OCI-LY3 (cell line): ENCODE results near the gene HID1.

Experiments
- H2AFZ ChIP-seq: fragments of 200-600, 300-600 bp; shearing (Covaris generic); 2 replicates; pipeline ENCODE4 v1.6.0; 2014; ENCODE audit warnings: antibody characterized with exemption, low read depth, low read length
- H3K27ac ChIP-seq: fragments of 200-600, 300-600 bp; sonication (generic); 2 replicates; pipeline ENCODE4 v1.5.1; 2014; ENCODE audit warnings: mild to moderate bottlenecking, low read length, moderate library complexity, mixed read lengths
- H3K27me3 ChIP-seq: fragments of 200-600, 300-600 bp; sonication (generic); 2 replicates; pipeline ENCODE4 v1.6.1; 2014; ENCODE audit warnings: low read depth, low read length, mixed read lengths
- H3K36me3 ChIP-seq: fragments of 200-600, 300-600 bp; sonication (generic); replicated peaks from 2 replicates; pipeline ENCODE3; 2014; ENCODE audit warnings: low read depth, low read length, mixed read lengths
- H3K4me1 ChIP-seq: fragments of 300-600, 200-600 bp; sonication (generic); 2 replicates; pipeline ENCODE4 v1.6.1; 2014; ENCODE audit warnings: low read length, mixed read lengths
- H3K4me2 ChIP-seq: fragments of 200-600, 300-600 bp; sonication (generic); 2 replicates; pipeline ENCODE4 v1.6.1; 2014; ENCODE audit warnings: low read length, mixed read lengths
- H3K4me3 ChIP-seq: fragments of 300-600, 200-600 bp; sonication (generic); 2 replicates; pipeline ENCODE4 v1.5.1; 2014; ENCODE audit warnings: antibody characterized with exemption, mild to moderate bottlenecking, low read length, moderate library complexity
- H3K79me2 ChIP-seq: fragments of 300-600, 200-600 bp; shearing (Covaris generic); 2 replicates; pipeline ENCODE4 v1.6.1; 2014; ENCODE audit warnings: mild to moderate bottlenecking, low read length, mixed read lengths
- H3K9ac ChIP-seq: fragments of 300-600, 200-600 bp; shearing (Covaris generic); 2 replicates; pipeline ENCODE4 v1.6.0; 2014; ENCODE audit warnings: mild to moderate bottlenecking, low read length, moderate library complexity
- H3K9me3 ChIP-seq: fragments of 200-600, 300-600 bp; shearing (Covaris generic); 2 replicates; pipeline ENCODE4 v1.6.1; 2014; ENCODE audit warnings: low read length, mixed read lengths; ENCODE audit not compliant: insufficient read depth
- H4K20me1 ChIP-seq: fragments of 200-600, 300-600 bp; sonication (generic); 2 replicates; pipeline ENCODE4 v1.6.1; 2016; ENCODE audit warnings: low read length, mixed read lengths; ENCODE audit not compliant: insufficient read depth
- EZH2phosphoT487 ChIP-seq: fragments of 200-600 bp; shearing (Covaris generic); IDR thresholded peaks from 2 replicates; pipeline ENCODE4 v1.6.1; 2018; ENCODE audit warnings: antibody characterized with exemption, mixed run types, low read depth
- TF ChIP-seq, protein P1 (sequence below): fragments of 200-600, 300-600 bp; sonication (generic); IDR thresholded peaks from 2 replicates; pipeline ENCODE4 v1.5.1; 2014; ENCODE audit warnings: antibody characterized with exemption, low read length, low read depth

Gene HID1

DNA sequence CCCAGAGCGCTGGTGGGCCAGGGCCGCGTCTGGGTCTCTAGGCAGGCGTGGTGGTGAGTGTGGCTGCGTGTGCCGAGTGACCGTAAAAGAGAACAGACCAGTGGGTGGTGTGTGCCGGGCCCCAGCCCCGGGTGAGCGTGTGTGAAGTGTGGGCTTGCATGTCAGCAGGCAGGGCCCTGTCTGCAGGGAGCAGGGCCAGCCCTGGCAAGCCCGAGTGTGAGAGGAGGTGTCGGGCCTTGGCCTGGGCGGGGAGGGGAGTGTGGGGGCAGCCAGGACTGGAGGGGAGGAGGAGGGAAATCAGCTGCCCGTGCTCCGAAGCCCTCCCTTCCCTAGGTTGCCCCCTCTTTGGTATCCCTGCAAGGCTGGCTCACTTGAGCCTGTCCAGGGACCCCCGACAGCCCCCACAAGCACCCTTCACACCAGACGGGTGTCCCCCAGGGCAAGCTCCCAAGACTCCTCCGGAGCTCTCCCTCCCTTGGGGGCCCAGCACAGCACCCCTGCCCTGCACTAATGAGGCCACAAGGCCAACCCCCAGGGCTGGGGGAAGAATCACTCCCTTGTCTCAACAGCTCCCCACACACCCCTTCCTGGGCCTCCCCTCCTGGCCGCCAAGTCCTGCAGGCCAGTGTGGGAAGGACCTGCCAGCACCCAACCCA lies 51.4 kb downstream of the HID1 start:
- no peaks in the 10 kb centered on the region for H3K27me3 ChIP-seq
- no peak overlapping the region for H3K4me2 ChIP-seq
- H3K27ac ChIP-seq, result no peak overlapping the region
- TF ChIP-seq, protein P1, sequence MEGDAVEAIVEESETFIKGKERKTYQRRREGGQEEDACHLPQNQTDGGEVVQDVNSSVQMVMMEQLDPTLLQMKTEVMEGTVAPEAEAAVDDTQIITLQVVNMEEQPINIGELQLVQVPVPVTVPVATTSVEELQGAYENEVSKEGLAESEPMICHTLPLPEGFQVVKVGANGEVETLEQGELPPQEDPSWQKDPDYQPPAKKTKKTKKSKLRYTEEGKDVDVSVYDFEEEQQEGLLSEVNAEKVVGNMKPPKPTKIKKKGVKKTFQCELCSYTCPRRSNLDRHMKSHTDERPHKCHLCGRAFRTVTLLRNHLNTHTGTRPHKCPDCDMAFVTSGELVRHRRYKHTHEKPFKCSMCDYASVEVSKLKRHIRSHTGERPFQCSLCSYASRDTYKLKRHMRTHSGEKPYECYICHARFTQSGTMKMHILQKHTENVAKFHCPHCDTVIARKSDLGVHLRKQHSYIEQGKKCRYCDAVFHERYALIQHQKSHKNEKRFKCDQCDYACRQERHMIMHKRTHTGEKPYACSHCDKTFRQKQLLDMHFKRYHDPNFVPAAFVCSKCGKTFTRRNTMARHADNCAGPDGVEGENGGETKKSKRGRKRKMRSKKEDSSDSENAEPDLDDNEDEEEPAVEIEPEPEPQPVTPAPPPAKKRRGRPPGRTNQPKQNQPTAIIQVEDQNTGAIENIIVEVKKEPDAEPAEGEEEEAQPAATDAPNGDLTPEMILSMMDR, result no peak
- H3K4me1 ChIP-seq, result no peaks in the 10 kb centered on the region
- H3K36me3 ChIP-seq, result no peaks in the 10 kb centered on the region
- H3K79me2 ChIP-seq, result no peaks in the 10 kb centered on the region
- H3K9me3 ChIP-seq, result no peaks in the 10 kb centered on the region
- no peak overlapping the region for H3K9ac ChIP-seq
- no peaks in the 10 kb centered on the region for H4K20me1 ChIP-seq
- H3K4me3 ChIP-seq, result no peak overlapping the region
- no peak overlapping the region for H2AFZ ChIP-seq

- Histone ChIP-seq H3K4me3 (no peak overlapping the region), H2AFZ (no peak overlapping the region), H3K4me1 (no peaks in the 10 kb centered on the region), H3K27ac (no peak overlapping the region), H3K9ac (no peak overlapping the region), H3K9me3 (no peaks in the 10 kb centered on the region), H3K36me3 (no peaks in the 10 kb centered on the region), H3K79me2 (no peaks in the 10 kb centered on the region), H4K20me1 (no peaks in the 10 kb centered on the region), H3K27me3 (no peaks in the 10 kb centered on the region), H3K4me2 (no peak overlapping the region)
- TF ChIP-seq, protein P1, result no peak
- no peak for TF ChIP-seq EZH2phosphoT487
These were observed 51.9 kb downstream of the HID1 start for GRCh38 chr17:74920642-74921025.

DNA sequence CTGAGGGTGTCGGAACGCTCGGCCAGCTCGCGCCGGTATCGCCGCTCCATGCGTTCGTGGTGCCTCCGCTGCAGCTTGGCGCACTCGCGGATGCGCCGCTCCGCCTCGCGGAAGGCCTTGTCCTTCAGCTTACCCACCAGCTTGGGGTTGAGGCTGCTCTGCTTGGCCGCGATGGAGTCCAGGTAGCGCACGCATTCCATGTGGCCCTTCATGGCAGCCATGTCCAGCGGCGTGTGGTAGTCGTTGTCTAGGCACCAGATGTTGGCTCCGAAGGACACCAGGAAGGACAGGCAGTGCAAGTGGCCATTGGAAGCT lies 52.3 kb downstream of the HID1 start:
- no peaks in the 10 kb centered on the region for H3K9me3 ChIP-seq
- H4K20me1 ChIP-seq, result no peaks in the 10 kb centered on the region
- no peak overlapping the region for H2AFZ ChIP-seq
- H3K36me3 ChIP-seq, result no peaks in the 10 kb centered on the region
- no peaks in the 10 kb centered on the region for H3K27me3 ChIP-seq
- H3K27ac ChIP-seq, result no peak overlapping the region
- H3K4me2 ChIP-seq, result no peak overlapping the region
- no peak overlapping the region for H3K4me3 ChIP-seq
- H3K9ac ChIP-seq, result no peak overlapping the region
- TF ChIP-seq, protein P1, result no peak
- no peak for TF ChIP-seq EZH2phosphoT487
- H3K79me2 ChIP-seq, result no peaks in the 10 kb centered on the region
- H3K4me1 ChIP-seq, result no peaks in the 10 kb centered on the region

- no peaks in the 10 kb centered on the region for H4K20me1 ChIP-seq
- no peaks in the 10 kb centered on the region for H3K27me3 ChIP-seq
- H3K79me2 ChIP-seq, result no peaks in the 10 kb centered on the region
- no peak overlapping the region for H2AFZ ChIP-seq
- H3K4me1 ChIP-seq, result no peaks in the 10 kb centered on the region
- H3K4me2 ChIP-seq, result no peak overlapping the region
- no peaks in the 10 kb centered on the region for H3K9me3 ChIP-seq
- H3K27ac ChIP-seq, result no peak overlapping the region
- H3K4me3 ChIP-seq, result no peak overlapping the region
- no peaks in the 10 kb centered on the region for H3K36me3 ChIP-seq
- TF ChIP-seq, protein P1, result no peak
- no peak for TF ChIP-seq EZH2phosphoT487
- no peak overlapping the region for H3K9ac ChIP-seq
These were observed 52.9 kb downstream of the HID1 start for GRCh38 chr17:74919440-74920305.
